Stimulated activated CD8-positive, alpha-beta memory T cell treated with anti-CD3 and anti-CD28 coated beads, Interleukin-4, amount 100 ng/mL, for 24 hours (primary cell): ENCODE data around the gene TOLLIP.

Experiments used
- DNase-seq: peaks from one replicate; pipeline ENCODE4 v3.0.0-alpha.2; 2020; ENCODE audit warnings: low read depth

TOLLIP gene

DNA sequence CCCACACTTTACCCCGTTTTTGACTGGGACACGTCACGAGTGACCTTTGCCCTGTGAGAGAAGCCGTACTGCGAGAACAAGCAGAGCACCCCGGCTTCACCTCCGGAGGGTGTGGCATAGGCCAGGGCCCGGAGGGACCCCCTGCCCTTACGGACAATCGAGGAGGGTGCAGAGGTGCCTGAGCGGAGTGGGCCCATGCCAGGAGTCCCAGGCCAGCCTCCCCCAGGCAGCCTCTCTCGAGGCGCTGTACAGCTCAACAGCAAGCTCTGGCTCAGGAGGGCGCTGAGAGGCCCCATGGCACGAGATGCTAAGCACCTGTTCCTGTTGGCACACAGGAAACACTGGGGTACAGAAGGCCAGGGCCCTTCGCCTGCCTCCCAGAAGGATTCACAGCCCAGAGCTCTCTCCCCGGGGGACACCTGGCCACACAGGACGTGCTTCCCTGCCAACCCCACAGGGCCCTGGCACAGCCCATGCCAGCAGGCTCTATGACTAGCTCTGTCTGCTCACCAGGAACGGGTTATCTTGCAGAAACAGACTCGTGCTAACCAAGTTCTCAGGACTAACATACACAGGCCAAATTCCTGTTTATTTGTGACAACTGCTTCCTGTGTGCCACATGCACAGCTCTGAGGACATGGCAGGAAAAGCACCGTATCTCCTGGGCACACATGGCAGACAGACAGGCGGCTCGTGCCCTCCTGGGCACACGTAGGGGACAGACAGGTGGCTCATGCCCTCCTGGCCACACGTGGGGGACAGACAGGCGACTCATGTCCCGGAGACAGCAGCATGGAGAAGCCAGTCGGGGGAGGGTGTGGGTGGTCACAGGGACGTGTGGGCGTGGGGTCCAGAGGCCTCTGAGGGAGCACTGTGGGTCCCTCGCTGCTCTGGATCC lies 11.6 kb downstream of the TOLLIP start:
- no peak for DNase-seq

DNA sequence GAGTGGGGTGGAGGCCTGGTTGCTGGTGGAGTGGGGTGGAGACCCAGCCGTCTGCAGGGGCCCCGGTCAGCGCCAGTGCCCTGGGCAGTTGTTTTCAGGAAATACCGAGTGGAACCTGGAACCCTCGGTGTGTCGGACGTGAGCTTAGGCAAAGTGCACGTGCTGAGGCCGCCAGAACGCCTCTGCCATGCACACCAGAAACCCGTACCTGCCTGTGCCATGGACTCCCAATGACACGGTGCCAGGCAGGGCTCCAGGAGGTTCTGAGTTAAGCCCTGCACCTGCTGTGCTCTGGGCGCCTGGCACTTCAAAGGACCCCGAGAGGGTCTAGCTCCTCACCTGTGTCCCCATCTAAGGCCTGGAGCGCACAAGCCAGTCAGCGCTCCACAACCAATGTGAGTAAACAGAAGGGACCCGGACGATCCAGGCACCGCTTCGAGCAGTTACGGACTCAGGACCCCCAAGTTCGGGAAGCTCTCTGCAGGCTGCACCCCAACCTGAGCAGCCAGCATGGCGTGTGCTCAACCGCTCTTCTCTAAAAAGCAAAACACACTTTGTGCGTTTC lies 12.3 kb downstream of the TOLLIP start:
- DNase-seq: no peak

DNA sequence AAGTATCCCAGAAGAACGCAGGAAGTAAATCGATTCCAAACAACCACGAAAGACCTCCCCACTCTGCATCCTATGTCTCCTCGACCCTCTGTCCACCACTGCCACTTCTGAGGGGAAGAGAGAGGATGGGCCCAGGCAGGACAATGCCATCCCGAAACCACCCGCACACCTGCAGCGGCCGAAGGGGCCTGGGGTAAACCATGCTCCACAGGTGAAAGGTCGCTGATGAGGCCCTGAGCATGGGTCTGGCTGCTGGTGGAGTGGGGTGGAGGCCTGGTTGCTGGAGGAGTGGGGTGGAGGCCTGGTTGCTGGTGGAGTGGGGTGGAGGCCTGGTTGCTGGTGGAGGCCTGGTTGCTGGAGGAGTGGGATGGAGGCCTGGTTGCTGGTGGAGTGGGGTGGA lies 13.1 kb downstream of the TOLLIP start:
- no peak for DNase-seq

DNA sequence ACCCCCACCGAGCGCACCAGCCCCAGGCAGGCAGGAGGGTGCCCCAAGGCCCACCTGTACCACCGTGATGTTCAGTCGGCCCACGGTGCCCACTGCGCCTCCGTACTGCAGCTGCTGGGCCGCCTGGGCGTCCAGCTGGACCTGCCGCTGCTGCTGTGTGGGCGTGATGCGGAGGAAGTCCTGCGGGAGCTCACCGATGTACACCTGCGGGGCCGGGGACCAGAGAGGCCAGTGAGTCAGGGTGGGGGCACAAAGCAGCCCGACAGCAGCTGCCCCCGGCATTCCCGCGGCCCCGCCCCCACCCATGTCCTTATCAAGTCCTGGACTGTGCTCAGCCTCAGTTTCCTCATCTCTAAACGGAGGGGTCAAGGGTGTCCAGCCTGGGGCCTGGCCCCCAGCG lies 13.8 kb downstream of the TOLLIP start:
- DNase-seq: no peak

DNA sequence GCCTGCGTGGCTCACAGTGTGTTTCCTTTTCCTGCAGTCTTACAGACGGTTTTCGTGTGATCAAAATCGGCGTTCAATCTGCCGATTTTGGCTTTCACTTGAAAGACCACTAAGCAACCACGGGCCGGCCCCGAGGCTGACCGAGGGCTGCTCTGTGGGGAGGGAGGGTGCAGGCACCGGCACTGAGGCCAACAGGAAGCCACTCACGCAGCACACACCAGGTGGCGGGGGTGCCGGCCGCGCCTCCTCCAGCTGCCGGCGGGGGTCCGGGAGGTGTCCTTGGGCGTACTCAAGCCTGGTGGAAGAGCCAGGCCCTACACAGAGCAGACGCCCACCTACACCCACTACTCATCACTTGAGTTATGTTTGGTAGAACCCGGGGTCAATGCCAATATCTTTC lies 14.3 kb downstream of the TOLLIP start:
- DNase-seq: no peak

DNA sequence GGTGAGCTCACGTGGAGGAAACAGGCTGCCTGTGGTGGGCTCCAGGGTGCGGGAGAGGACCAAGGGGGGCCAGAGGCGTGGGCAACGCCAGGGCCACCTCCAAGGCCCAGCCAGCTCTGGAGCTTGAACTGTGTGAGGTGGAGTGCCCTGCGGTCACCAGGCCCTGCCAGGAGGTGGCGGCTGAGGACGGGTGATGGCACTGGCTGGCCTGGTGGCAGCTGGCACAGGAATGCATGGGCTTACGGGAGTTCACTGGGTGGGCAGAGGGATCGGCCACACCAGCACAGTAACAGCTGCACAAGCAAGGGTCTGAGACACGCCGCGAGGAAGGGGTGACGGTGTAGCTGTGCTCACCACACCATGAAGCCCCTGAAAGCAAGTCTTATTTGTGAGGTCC lies 15.8 kb downstream of the TOLLIP start:
- no peak for DNase-seq

DNA sequence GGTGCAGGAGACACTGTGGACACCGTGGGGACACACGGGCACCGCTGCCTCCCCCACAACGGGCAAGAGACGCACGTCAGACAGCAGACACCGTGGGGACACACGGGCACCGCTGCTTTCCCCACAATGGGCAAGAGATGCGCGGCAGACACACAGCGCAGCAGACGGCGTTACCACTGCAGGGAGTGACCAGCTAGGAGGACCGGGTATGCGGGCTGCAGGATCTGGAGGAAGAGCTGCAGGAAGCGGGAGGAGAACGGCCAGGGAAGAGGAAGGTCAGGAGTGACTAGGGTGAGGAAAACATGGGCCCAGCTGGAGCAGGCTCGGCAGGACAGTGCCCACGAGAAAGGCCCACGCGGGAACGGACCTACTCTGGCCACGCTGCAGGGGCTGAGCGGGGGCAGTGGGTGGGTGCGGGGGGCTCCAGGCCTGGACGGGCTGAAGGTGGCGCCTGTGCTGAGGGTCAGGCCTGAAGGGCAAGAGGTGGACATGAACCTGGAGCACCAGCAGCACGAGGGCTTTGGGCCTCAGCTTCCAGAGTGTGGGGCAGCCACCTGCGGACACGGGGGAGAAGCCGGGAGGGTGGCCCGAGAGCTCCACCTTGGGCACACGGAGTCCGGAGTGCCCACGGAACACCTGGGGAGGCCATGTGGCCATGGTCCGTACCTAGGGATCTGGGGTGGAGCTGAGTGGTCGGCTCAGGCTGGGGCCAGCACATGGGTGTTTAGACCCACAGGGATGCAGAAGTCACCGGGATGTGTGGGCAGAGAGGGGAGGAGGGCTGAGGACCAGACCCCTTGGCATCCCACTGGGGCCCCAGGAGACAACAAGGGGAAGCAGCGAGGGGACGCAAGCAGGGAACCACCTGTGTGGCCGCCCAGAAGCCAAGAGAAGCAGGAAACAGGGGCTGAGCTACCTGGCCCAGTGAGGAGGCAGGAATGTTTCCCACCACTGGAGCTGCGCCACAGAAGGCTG lies 16.5 kb downstream of the TOLLIP start:
- DNase-seq: no peak

DNA sequence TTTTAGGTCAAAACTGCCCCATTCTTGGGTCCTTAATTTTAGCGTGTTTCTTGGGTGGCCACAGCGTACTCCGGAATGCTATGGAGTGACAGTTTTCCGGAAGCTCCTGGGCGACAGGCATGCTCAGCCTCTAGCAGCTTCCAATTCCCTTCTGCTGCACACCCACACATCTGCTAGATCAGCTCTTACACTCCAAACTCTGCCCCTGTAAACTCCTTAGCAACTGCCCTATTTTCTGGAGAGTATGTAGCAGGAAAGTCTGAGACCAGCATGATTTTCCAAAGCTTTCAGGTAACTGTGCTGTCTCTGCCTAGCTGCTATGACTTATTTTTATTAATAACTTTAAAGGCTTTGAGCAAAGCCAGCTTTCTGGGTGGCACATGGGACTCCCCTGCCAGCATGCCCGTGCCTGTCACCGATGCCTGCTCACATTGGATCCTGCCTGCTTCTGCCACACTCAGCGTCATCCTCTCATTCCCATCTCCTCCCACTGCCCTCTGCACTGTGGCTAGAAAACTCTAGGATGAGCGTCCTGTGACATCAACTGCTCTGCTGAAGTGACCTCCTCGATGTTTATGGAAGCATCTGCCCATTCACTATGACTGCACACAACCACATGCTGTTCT lies 17.3 kb downstream of the TOLLIP start:
- no peak for DNase-seq

DNA sequence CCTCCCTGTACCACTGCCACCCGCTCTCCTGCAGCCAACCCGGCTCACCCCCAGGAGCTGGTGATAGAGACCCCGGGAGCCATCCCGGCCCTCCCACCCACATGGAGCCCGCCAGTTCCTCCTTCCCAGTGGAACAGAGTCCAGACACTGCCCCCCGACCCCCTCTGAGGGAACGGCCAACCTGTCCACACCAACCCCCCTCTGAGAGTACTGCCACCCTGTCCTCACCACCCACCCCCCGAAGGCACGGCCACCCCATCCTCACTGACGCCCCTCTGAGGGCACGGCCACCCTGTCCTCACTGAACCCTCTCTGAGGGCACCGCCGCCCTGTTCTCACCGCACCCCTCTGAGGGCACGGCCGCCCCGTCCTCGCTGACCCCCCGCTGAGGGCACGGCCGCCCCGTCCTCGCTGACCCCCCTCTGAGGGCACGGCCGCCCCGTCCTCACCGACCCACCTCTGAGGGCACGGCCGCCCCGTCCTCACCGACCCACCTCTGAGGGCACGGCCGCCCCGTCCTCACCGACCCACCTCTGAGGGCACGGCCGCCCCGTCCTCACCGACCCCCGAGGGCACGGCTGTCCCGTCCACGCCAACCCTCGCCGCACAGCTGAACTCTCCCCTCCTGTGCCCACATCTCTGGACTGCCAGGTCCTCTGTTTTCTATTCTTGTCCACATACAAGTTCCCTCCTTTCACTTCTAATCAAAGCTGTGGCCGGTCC lies 18.0 kb downstream of the TOLLIP start:
- DNase-seq: no peak

DNA sequence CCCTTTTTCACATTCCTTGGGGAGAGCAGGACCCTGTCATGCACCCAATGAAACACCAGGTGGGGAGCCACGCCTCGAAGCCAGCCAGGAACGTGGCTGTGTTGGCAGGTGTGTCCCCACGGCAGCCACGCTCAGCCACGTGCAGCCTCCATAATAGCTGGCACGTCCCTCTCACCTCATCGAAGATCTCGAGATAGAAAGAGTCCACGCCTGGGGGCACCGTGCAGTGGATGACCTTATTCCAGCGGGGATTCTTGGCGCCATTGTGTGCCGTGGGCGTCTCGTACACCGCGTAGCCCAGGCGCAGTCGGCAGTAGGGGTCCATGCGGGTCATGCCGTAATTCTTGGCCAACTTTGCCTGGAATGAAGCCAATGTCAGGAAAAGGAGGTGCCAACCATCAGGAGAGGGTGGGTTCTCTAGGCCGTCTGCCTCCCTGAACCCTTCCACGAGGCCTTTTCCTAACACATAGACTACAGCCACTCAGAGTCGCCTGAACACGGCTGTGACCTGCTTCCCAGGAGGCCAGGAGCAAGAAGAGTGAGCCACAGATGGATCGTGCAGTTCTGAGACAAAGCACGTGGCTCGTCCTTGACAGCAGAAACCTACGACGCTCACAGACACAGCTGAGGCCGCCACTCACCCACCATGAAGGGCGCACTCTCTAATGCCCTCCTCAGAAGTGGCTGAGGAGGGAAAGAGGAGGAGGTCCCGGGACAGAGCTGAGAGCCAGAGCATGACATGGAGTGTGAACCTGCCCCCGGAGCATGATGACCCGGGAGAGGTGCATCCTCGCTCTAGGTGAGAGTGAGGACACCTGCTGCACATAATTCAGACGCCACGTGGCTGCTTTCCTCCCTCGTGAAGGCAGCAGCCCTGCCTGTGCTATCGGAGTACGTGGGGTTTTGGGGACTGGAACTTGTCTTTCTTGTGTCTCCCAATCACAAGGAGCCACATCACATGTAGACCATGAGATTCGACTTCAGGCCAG lies 19.1 kb downstream of the TOLLIP start:
- no peak for DNase-seq

DNA sequence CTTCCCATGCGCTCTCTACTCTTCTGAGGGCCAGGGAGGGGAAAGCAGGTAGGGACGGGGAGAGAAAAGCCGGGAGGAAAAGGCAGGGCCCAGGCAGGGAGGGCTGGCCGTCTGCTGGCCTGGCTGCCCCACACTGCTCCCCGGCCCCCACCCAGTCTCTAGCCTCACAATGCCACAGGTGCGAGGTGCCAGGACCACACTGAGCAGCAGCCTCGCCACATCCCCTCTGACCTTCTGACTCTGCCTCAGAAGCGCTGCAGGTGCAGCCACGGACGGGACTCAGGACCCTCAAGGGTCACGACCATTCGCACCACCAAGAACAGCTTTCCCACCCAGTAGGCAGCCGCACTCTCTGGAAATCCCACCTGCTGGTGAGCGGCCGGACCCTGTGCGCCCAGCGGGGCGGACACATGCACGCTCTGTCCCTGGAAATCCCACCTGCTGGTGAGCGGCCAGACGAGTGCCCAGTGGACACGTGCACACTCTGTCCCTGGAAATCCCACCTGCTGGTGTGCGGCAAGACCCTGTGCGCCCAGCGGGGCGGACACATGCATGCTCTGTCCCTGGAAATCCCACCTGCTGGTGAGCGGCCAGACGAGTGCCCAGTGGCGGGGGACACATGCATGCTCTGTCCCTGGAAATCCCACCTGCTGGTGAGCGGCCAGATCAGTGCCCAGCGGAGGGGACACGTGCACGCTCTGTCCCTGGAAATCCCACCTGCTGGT lies 20.1 kb downstream of the TOLLIP start:
- DNase-seq: no peak

DNA sequence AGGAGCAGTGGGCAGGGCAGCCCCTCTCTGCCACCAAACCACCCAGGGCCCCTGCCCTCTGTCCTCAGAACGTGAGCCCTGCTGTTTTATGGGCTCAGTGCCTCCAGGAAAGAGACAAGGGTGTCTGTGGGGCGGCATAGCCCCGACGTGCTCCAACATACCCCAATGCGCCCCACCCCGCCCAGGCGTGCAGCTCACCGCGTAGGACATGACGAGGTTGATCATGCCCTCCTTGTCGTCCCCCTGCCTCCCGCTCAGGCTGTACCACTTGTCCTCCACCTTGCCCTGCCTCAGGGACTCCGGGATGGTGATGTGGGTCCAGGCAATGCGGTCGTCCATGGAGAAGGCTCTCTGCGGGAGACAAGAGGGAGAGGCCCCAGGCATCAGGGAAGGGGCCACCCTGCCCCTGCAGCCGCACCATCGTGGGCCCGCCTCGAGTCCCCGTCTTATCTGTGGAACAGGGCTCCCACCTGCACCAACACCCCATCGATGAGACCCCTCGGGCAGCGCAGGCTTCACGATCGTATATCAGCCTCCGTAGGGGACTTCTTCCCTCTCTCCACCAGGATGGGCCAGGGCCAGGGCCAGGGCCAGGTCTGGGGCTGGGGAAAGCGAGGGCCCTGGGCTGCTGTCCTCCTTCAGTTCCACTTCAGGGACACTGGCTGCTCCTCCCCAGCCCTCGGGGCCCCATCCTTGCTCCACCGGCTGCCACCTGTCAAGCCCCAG lies 20.8 kb downstream of the TOLLIP start:
- DNase-seq: no peak

DNA sequence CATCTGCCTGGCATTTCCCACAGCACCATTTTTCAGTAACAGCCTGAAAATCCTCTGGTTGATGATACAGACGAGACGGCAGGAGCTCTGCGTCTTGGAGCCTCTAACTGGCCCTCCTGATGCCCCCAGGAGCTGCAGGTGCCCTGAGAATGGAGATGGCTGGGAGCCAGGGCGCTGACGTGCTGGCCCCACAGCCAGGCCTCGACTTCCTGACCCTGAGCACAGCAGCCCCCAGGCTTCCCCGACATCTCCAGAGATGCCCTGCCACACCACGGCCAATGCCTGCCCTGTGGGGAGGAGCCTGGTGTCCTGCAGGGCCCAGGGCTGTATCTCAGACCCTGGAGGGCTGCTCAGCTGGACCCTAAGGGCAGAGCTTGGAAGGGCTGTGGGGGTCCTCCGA lies 21.5 kb downstream of the TOLLIP start:
- no peak for DNase-seq

DNA sequence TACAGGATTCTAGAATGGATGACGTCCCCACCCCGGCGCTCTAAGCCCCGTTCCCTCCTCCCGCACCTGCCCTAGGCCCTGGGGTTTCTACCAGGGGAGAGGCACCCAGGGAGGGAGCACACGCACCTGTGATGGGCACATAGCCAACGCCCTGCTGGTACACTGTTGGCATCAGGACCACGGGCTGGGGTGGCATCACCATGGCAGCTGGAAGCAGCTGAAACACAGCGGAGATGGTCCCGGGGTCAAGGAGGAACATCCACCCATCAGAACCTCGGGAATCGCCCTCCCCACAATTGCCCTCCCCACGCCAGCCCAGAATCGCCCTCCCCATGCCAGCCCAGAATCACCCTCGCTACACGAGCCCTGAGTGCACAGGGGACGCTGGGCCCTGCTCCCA lies 23.6 kb downstream of the TOLLIP start:
- DNase-seq: no peak

DNA sequence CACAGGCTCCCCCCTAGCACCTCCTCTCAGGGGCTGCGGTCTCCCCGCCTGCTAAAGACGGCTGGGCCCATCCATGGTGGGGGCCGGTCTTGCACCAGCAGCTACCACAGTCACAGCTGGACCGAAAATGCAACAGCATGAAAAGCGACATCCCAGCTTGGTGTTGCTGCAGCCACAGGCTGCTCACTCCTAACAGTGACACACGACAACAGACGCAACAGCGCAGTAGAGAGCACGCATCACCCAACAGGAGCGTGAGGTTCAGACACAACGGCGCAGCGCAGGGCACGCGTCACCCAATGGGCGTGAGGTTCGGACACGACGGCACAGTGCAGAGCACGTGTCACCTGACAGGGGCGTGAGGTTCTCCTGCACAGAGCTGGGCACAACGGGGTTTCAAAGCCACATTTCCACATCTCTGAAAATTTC lies 24.1 kb downstream of the TOLLIP start:
- DNase-seq: no peak

DNA sequence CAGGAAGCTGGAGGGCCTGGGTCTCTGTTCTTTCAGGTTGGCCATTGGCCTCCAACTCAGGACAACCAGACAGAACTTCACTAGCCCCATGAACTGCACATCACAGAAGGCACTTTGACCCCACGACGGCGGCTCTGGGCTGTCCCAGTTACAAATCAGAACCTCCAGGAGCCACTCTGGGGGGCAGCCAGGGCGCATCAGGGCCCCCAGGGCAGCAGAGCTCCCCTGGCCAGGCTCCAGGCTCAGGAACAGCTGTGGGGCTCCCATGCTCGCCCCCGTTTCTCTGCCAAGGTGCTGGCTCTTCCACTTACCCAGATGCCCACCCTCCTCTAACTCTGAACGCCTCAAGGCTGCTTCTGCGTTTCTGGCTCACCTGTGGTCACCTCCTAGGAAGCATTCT lies 25.5 kb downstream of the TOLLIP start:
- DNase-seq: no peak

DNA sequence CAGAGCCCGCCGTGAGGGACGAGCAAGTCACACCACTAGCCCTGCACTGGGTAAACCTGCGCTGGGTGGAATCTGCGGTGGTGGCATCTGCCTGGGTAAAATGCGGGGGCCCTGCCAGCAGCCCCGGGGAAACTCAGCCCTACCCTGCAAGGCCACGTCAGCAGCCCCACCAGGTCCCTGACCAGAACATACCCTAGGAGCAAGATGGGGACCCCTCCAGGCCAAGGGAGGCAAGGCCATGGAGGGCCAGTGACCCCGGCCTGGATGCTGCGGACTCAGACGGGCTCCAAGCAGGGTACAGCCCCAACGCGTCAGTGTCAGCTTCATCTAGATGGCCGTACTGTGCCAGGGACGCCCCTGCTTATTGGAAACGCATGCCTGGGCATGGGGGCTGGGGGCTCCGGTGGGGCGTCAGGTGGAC lies 26.3 kb downstream of the TOLLIP start:
- no peak for DNase-seq

DNA sequence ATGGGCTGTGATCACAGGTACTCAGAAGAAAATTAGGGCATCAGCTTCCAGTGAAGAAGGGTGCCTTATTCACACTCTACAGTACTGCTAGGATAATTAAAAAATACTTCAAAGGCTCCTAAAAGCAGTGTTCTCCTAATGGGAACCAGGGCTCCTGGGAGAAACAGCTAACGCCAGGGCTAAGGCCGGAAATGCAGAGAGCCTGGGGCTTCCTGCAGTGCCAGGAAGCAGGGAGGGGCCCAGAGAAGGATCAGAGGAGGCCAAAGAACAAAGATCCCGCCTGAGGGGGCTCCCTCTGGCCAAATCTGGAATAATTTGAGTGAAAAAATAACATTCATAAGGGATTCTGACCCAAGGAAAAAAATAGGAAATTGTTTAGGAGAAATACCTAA lies 27.5 kb downstream of the TOLLIP start:
- DNase-seq: no peak
